Mucosa of descending colon (tissue), 3 donors: Measurements from ENCODE around the gene CAMK2B. TPM values are rescaled to one million over a fixed set of nuclear protein-coding genes. Genes with fewer than 3 reads are reported as not detected.

Source experiments
- ATAC-seq: fragments of 200-7000 bp; cut with Tn5 transposase; one replicate; pipeline ENCODE4 v1.9.1; 2020; ENCODE audit warnings: mild to moderate bottlenecking, moderate library complexity
- DNase-seq, 3 donors: peaks; one replicate each; pipeline ENCODE4 v3.0.0-alpha.2; 2020
- H3K36me3 ChIP-seq: fragments of 200-600 bp; one replicate; pipeline ENCODE4 v1.8.0; 2021; ENCODE audit warnings: low read depth, mild to moderate bottlenecking
- H3K4me1 ChIP-seq: fragments of 200-600 bp; one replicate; pipeline ENCODE4 v1.8.0; 2021; ENCODE audit warnings: low read depth, mild to moderate bottlenecking
- H3K4me3 ChIP-seq: fragments of 200-600 bp; one replicate; pipeline ENCODE4 v1.8.0; 2021; ENCODE audit warnings: mild to moderate bottlenecking
- H3K9me3 ChIP-seq: fragments of 200-600 bp; one replicate; pipeline ENCODE4 v1.8.0; 2021; ENCODE audit warnings: mild to moderate bottlenecking
- CTCF ChIP-seq: fragments of 200-600 bp; IDR thresholded peaks from one replicate; pipeline ENCODE4 v1.8.0; 2022; ENCODE audit warnings: antibody characterized with exemption, mild to moderate bottlenecking
- intact Hi-C, 2 donors: fragments of 100-400 bp; cut with DNase I in 1 of 2; cut with micrococcal nuclease in 1 of 2; formaldehyde crosslinking; loops; one replicate each; pipeline versions ENCODE4 v1.11.0 to v1.11.1; 2022; cut with DNase I, micrococcal nuclease
- total RNA-seq, 3 donors: library from RNA; stranded (reverse); fragmentation: NEBNext Ultra II Directional in 2 of 3; extraction: Animal tissue kit (Norgen Biotek cat#: 25700) in 2 of 3; gene quantifications; one replicate each; pipeline versions ENCODE4 v1.2.1 to v1.2.4, GENCODE V29; 2021 to 2023
- donor health status: DM: no; HTN: no; CAD: no; lungs with moderate emphysema.
- donor health status: DM: no; HTN: no; CAD: no.
- donor health status: DM: no; HTN: yes; CAD: no.

Gene CAMK2B
- total RNA-seq, 3 donors from 2014 or later, result 0.35 to 2.2 (median 0.87) TPM

DNA sequence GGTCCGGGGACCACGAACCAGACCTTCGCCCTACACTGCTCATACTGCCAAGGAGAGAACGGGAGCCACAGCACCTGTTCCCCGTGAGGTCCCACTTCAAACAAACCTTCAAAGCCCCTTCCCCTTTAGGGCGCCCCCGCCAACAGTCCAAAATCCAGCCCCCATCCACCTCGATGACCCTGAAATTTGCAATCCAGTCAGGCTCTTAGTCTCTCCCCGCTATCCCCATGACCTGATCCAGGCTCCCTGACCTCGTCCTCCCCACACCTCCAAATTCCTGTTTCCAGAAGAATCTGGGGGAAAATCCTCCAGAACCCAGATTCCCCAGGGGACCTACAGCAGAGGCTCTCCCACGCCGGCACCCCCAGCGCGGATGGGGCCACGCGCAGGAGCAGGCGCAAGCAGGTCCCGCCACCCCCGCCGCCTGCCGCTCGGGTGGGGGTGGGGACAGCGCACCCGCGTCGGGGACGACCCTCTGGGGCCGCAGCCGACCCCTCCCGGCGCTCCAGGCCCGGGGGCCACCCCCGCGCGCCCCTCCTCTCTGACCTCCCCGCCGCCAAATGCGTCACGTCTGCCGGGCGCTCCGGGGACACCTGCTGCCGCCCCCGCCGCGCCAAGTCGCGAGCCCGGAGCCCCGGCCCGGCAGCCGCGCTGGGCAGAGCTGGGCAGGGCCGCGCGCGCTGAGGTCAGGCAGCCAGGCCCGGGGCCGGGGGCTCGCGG, 753 bp downstream of the CAMK2B start:
- H3K4me3 ChIP-seq, result no peak overlapping the region
- intact Hi-C loops, result no loop called here
- ATAC-seq, result no peak
- no peak for TF ChIP-seq CTCF
- H3K36me3 ChIP-seq, result no peaks in the 10 kb centered on the region
- no peak for DNase-seq
- no peaks in the 10 kb centered on the region for H3K4me1 ChIP-seq
- H3K9me3 ChIP-seq, result no peaks in the 10 kb centered on the region

DNA sequence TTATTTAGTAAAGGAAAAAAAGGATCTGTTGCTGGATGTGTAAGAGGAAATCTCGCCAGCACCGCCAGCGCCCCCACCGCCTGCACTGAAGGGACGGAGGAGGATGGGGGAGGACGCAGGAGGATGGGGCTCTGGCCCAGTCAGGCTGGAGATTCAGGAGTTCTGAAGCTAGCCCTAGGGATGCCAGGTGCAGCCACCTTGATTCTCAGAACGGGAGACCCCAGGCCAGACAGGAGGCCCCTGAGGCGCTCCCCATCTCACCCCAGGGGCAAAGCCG, 1.3 kb downstream of the CAMK2B start:
- H3K4me1 ChIP-seq, result no peaks in the 10 kb centered on the region
- intact Hi-C loops, result no loop called here
- H3K36me3 ChIP-seq, result no peaks in the 10 kb centered on the region
- H3K9me3 ChIP-seq, result no peaks in the 10 kb centered on the region
- ATAC-seq (no peak), DNase-seq (no peak)
- H3K4me3 ChIP-seq, result no peak overlapping the region
- no peak for TF ChIP-seq CTCF

GRCh38 chr7:44323381-44324203, 1.8 kb downstream of the CAMK2B start:
- ATAC-seq (no peak), DNase-seq (no peak)
- Histone ChIP-seq H3K9me3 (no peaks in the 10 kb centered on the region), H3K4me1 (no peaks in the 10 kb centered on the region), H3K4me3 (no peak overlapping the region), H3K36me3 (no peaks in the 10 kb centered on the region)
- no peak for TF ChIP-seq CTCF
- intact Hi-C loops, result no loop called here

DNA sequence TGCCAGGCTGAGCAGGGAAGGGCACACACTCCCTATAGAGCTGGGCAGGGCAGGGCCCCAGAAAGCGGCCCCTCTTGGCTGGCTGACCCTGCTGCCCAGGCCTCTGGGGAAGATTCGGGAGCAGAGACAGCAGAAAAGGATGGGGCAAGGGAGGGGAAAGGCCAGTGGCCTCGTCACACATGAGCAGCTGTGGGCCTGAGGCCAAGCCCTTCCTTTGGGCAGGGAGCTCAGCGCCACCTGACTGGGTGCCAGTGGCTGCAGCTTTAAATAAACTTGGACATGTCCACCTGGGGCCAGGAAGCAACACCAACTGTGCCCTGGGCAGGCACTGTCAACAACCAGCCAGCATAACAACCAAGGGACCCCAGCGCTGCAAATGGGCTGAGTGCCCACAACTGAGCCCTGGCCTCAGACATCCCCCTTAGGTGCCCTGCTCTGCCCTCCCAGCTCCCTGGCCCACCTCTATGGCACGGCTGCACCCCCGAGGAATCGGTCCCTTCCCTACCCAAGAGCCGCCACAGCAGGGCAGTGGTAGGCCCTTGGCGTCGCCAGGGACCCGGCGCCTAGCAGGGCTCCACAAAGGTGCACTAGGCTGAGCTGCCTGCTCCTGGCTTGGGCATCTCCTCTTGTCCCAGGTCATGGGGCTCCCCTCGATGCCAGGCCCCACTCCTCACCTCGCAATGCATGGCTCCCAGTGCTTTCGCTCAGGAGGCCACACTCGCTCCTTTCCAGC, 2.6 kb downstream of the CAMK2B start:
- Histone ChIP-seq H3K4me1 (no peaks in the 10 kb centered on the region), H3K36me3 (no peaks in the 10 kb centered on the region), H3K4me3 (no peak overlapping the region), H3K9me3 (no peaks in the 10 kb centered on the region)
- intact Hi-C loops, result no loop called here
- no peak for DNase-seq
- no peak for ATAC-seq
- TF ChIP-seq CTCF, result no peak

DNA sequence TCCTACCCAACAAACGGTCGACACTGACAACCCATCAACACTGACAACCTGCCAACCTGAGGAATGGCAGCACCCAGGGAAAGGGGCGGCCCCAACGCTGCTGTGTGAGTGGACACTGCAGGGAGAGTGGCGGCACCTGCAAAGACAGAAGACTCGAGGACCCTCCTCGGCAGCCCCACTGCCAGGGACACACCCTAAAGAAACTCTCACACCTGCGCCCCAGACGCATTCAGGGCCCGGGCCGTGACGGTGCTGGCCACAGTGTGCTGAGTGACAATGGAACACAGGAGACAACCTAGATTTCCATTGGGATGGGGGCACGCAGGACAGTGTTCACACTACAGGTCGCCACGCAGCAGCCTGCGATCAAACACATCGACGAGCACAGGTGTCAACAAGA, 3.6 kb downstream of the CAMK2B start:
- TF ChIP-seq CTCF, result no peak

More for the DNA sequence above, 3.6 kb downstream of the CAMK2B start:
- Histone ChIP-seq H3K9me3 (no peaks in the 10 kb centered on the region), H3K36me3 (no peaks in the 10 kb centered on the region), H3K4me3 (no peak overlapping the region), H3K4me1 (no peaks in the 10 kb centered on the region)
- no peak for DNase-seq
- ATAC-seq, result no peak
- intact Hi-C loops, result no loop called here
